H1 (cell line): ENCODE measurements around the gene EEF1AKMT3. TPM values are rescaled to one million over a fixed set of nuclear protein-coding genes. Genes with fewer than 3 reads are reported as not detected.

Source experiments
- ASH2L ChIP-seq: fragments of 200-600, 300-600 bp; sonication (generic); IDR thresholded peaks from one replicate; pipeline ENCODE4 v1.7.1; 2017; ENCODE audit warnings: low read length
- CHD7 ChIP-seq: fragments of 300-600 bp; sonication (generic); IDR thresholded peaks from 2 replicates; pipeline ENCODE4 v1.7.1; 2012; ENCODE audit warnings: low read length, moderate library complexity, mild to moderate bottlenecking, inconsistent platforms; ENCODE audit not compliant: insufficient replicate concordance
- CREB1 ChIP-seq: IDR thresholded peaks from 2 replicates; pipeline ENCODE4 v1.6.1; 2012; ENCODE audit warnings: inconsistent platforms
- JUND ChIP-seq: IDR thresholded peaks from 2 replicates; pipeline ENCODE4 v1.6.1; 2011; ENCODE audit warnings: mild to moderate bottlenecking, improper control_type of control experiment, low read length
- KDM1A ChIP-seq: fragments of 200-600, 300-600 bp; sonication (generic); IDR thresholded peaks from 2 replicates; pipeline ENCODE4 v1.7.1; 2016; ENCODE audit warnings: mild to moderate bottlenecking, low read length, borderline replicate concordance
- KDM5A ChIP-seq: fragments of 200-600 bp; IDR thresholded peaks from 2 replicates; pipeline ENCODE4 v1.7.1; 2012; ENCODE audit warnings: mild to moderate bottlenecking, low read length, inconsistent platforms, mixed read lengths
- RBBP5 ChIP-seq: IDR thresholded peaks from 2 replicates; pipeline ENCODE4 v1.7.1; 2012; ENCODE audit warnings: low read depth, mild to moderate bottlenecking, inconsistent platforms, low read length, moderate library complexity, borderline replicate concordance
- RNF2 ChIP-seq: fragments of 200-900, 300-1000 bp; sonication (generic); IDR thresholded peaks from 2 replicates; pipeline ENCODE4 v1.7.1; 2016; ENCODE audit warnings: borderline replicate concordance, low read depth, mild to moderate bottlenecking, antibody characterized with exemption, low read length; ENCODE audit not compliant: poor library complexity, severe bottlenecking; ENCODE audit errors: missing control alignments
- TAF1 ChIP-seq: IDR thresholded peaks from 2 replicates; pipeline ENCODE4 v1.6.1; 2011; ENCODE audit warnings: mild to moderate bottlenecking, low read depth, low read length
- polyA plus RNA-seq, 7 experiments: library from polyadenylated mRNA; depleted of rRNA in 3 of 7; stranded (reverse) in 5 of 7; unstranded in 2 of 7; fragments of >200 nt in 5 of 7; fragments of 200-250 nt in 2 of 7; gene quantifications; 1 replicate in 5 of 7; 2 replicates in 1 of 7; 4 replicates in 1 of 7; pipeline versions ENCODE4 v1.2.1 to v1.2.3, GENCODE V29; 2011 to 2013; ENCODE audit warnings: missing spikeins in 2 of 7, mixed read lengths in 2 of 7
- total RNA-seq: library from RNA; stranded (reverse); fragmentation: NEBNext Ultra II Directional; extraction: Animal tissue kit (Norgen Biotek cat#: 25700); gene quantifications from 2 replicates; pipeline ENCODE4 v1.2.1, GENCODE V29; 2021

Gene EEF1AKMT3
- total and polyA plus RNA-seq, 2 of the 8 experiments (the other 6 are each of a cell fraction or from before 2014, with no cell fraction given) = 3.1 to 4.4 TPM

GRCh38 chr12:57756406-57757341 is 15.7 kb upstream of the EEF1AKMT3 start (continued):
- TF ChIP-seq RBBP5 (no peak), TAF1 (no peak), JUND (0 out of 2 replicates have a peak, but pooled peaks have one; percentile 33), ASH2L (no peak), RNF2 (no peak), CHD7 (no peak), KDM5A (no peak), KDM1A (no peak), CREB1 (peak; percentile 61)
- TF ChIP-seq, all 59 proteins: peak for 10
